Measurements from ENCODE around the gene DYRK1A.

- no peak for TF ChIP-seq CTCF (IDR thresholded peaks at IDR 0.05)
- TF ChIP-seq EZH2 (IDR thresholded peaks at IDR 0.05): no peak
- no peak for TF ChIP-seq EZH2phosphoT487 (IDR thresholded peaks at IDR 0.05)
Observed at GRCh38 chr21:37373539-37373938, 7.0 kb downstream of the DYRK1A start.

All from neural progenitor cell (in vitro differentiated cells).